ENCODE results near the gene PIGK. TPM values are rescaled to one million over a fixed set of nuclear protein-coding genes. Genes with fewer than 3 reads are reported as not detected.

The PIGK gene
- total RNA-seq, 2 experiments from 2014 or later = 15.4 to 16.6 TPM

- DNase-seq (no peak), ATAC-seq (no peak)
- TF ChIP-seq, protein P1, sequence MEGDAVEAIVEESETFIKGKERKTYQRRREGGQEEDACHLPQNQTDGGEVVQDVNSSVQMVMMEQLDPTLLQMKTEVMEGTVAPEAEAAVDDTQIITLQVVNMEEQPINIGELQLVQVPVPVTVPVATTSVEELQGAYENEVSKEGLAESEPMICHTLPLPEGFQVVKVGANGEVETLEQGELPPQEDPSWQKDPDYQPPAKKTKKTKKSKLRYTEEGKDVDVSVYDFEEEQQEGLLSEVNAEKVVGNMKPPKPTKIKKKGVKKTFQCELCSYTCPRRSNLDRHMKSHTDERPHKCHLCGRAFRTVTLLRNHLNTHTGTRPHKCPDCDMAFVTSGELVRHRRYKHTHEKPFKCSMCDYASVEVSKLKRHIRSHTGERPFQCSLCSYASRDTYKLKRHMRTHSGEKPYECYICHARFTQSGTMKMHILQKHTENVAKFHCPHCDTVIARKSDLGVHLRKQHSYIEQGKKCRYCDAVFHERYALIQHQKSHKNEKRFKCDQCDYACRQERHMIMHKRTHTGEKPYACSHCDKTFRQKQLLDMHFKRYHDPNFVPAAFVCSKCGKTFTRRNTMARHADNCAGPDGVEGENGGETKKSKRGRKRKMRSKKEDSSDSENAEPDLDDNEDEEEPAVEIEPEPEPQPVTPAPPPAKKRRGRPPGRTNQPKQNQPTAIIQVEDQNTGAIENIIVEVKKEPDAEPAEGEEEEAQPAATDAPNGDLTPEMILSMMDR (IDR thresholded peaks at IDR 0.05) = no peak
- Mint-ChIP-seq H3K27ac (no peak overlapping the region), H3K4me1 (ENCODE audit: low read depth) (no peaks in the 10 kb centered on the region), H3K9me3 (no peaks in the 10 kb centered on the region), H3K27me3 (no peaks in the 10 kb centered on the region), H3K36me3 (ENCODE audit: low read depth) (no peaks in the 10 kb centered on the region), H3K4me3 (no peak overlapping the region)
- ChIA-PET CTCF (no interaction called here), POLR2A (no interaction called here)
- intact Hi-C loops (cut with micrococcal nuclease) = no loop called here
These were observed 155.0 kb downstream of the PIGK start for GRCh38 chr1:77064246-77064645.

DNA sequence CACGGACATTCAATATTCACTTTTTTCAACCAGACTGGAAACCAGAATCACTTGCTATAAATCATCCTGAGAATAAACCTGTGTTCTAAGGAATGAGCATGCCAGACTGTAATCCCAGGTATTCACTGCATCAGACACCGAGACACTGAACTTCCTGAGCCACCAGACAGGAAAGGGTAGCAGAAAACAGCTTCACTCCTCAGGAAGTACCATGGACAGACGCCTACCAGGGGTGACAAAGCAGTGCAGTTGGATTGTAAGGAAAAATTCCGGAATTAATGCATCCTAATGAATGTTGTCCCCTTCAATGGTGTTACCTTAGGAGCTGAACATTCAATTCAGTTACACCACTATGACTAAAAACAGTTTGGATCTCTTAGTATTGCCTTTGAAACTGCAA, 156.1 kb downstream of the PIGK start:
- H3K27ac Mint-ChIP-seq = no peak overlapping the region
- H3K27me3 Mint-ChIP-seq = no peaks in the 10 kb centered on the region
- POLR2A ChIA-PET = no interaction called here
- H3K36me3 Mint-ChIP-seq (ENCODE audit: low read depth) = no peaks in the 10 kb centered on the region
- TF ChIP-seq, protein P1 (IDR thresholded peaks at IDR 0.05) = no peak
- intact Hi-C loops (cut with micrococcal nuclease) = no loop called here
- H3K4me3 Mint-ChIP-seq = no peak overlapping the region
- ATAC-seq (no peak), DNase-seq (no peak)
- no peaks in the 10 kb centered on the region for H3K4me1 Mint-ChIP-seq (ENCODE audit: low read depth)
- CTCF ChIA-PET = no interaction called here
- no peaks in the 10 kb centered on the region for H3K9me3 Mint-ChIP-seq

DNA sequence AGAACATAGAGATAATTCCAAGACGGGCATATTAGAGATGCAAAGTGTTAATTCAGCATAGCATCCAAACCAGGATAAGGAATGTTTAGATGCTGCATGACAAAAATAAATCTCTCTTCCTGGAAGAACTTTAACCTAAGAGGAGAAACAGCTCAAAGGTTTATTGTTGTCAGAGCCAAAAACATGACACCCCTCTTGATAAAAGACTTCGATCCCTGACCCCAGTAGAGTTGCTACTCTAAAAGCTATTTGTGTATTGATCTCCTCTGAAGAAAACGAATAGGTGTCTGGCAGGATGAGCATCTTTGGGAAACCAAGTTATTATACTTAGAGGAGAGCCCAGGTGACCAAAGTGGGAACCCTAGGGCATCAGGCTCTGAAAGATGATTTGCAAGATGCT, 158.1 kb downstream of the PIGK start:
- H3K27ac Mint-ChIP-seq = no peak overlapping the region
- intact Hi-C loops (cut with micrococcal nuclease) = no loop called here

GRCh38 chr1:77060000-77060399, 159.2 kb downstream of the PIGK start:
- no peak for DNase-seq
- CTCF ChIA-PET = no interaction called here
- POLR2A ChIA-PET = no interaction called here

More for the DNA sequence above, 158.1 kb downstream of the PIGK start:
- POLR2A ChIA-PET = no interaction called here
- CTCF ChIA-PET = no interaction called here
- Mint-ChIP-seq H3K4me3 (no peak overlapping the region), H3K27me3 (no peaks in the 10 kb centered on the region), H3K9me3 (no peaks in the 10 kb centered on the region), H3K36me3 (ENCODE audit: low read depth) (no peaks in the 10 kb centered on the region), H3K4me1 (ENCODE audit: low read depth) (no peaks in the 10 kb centered on the region)
- DNase-seq (no peak), ATAC-seq (no peak)
- TF ChIP-seq, protein P1 (IDR thresholded peaks at IDR 0.05) = no peak

DNA sequence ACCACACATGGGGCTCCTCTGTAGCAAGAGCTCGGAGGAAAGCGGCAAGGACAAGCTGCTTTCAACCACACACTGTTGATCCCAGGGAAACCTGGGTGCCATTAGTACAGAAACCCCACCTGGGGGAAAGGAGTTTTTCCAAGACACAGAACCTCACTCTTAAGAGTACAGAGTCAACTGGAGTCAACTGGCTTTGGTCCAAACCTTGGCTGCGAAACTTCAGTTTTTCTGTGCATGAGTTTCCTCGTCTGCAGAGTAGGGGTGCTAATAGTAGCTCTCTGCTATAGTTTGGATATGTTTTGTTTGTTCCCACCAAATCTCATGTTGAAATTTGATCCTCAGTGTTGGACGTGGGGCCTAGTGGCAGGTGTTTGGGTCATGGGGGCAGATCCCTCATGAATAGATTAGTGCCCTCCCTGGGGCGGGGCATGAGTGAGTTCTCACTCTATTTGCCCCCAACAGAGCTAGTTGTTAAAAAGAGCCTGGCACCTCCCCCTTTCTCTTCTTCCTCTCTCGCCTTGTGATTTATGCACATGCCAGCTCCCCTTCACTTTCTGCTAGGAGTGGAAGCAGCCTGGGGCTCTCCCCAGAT, 161.1 kb downstream of the PIGK start:
- Mint-ChIP-seq H3K4me1 (ENCODE audit: low read depth) (no peaks in the 10 kb centered on the region), H3K27me3 (no peaks in the 10 kb centered on the region), H3K4me3 (no peak overlapping the region), H3K27ac (no peak overlapping the region), H3K9me3 (no peaks in the 10 kb centered on the region), H3K36me3 (ENCODE audit: low read depth) (no peaks in the 10 kb centered on the region)
- DNase-seq (no peak), ATAC-seq (no peak)
- TF ChIP-seq, protein P1 (IDR thresholded peaks at IDR 0.05) = no peak
- ChIA-PET CTCF (no interaction called here), POLR2A (no interaction called here)
- intact Hi-C loops (cut with micrococcal nuclease) = no loop called here

More at GRCh38 chr1:77060000-77060399, 159.2 kb downstream of the PIGK start:
- no peaks in the 10 kb centered on the region for H3K9me3 Mint-ChIP-seq
- intact Hi-C loops (cut with micrococcal nuclease) = no loop called here
- no peak overlapping the region for H3K27ac Mint-ChIP-seq
- H3K4me3 Mint-ChIP-seq = no peak overlapping the region
- no peaks in the 10 kb centered on the region for H3K36me3 Mint-ChIP-seq (ENCODE audit: low read depth)
- no peaks in the 10 kb centered on the region for H3K27me3 Mint-ChIP-seq
- no peaks in the 10 kb centered on the region for H3K4me1 Mint-ChIP-seq (ENCODE audit: low read depth)
- no peak for ATAC-seq
- TF ChIP-seq, protein P1 (IDR thresholded peaks at IDR 0.05) = no peak
